ENCODE results near the gene MORN5. TPM values are rescaled to one million over a fixed set of nuclear protein-coding genes. Genes with fewer than 3 reads are reported as not detected.

Gene MORN5
- total RNA-seq, 1 donor from 2014 or later = 0.82 TPM

GRCh38 chr9:122209451-122209850 is 49.7 kb downstream of the MORN5 start:
- no peak for FAIRE-seq
- DNase-seq (ENCODE audit: low spot score in 2 of 2) = no peak

GRCh38 chr9:122212473-122213004 is 52.8 kb downstream of the MORN5 start:
- FAIRE-seq = no peak
- no peak for DNase-seq (ENCODE audit: low spot score in 2 of 2)

DNA sequence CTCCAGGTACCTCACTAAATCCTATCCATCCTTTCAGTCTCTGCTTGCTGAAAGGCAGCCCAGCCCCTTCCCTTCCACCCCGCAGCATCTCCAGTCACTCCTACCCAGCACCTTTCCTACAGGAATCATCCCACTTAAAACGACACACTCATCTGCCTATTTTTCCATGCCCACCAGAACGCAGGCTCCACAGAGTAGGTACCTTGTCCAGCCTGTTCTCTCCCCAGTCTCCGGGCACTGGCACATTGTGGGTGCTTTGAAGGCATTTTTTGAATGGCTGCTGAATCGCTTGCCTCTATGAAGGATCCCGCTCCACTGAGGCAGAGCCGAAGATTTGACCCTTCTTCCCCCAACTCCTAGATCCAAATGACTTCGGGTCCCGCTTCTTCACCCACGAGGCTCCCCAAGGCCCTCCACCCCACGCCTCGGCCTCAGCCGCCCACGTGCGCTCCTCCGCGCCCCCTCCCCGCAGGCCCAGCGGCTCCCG is 53.4 kb downstream of the MORN5 start:
- DNase-seq (ENCODE audit: low spot score in 2 of 2) (peak in 1 of 2 donors; percentile 29), FAIRE-seq (no peak)

GRCh38 chr9:122213589-122214413 is 54.1 kb downstream of the MORN5 start:
- DNase-seq (ENCODE audit: low spot score in 2 of 2) = peak in 1 of 2 donors; percentile 37
- no peak for FAIRE-seq

DNA sequence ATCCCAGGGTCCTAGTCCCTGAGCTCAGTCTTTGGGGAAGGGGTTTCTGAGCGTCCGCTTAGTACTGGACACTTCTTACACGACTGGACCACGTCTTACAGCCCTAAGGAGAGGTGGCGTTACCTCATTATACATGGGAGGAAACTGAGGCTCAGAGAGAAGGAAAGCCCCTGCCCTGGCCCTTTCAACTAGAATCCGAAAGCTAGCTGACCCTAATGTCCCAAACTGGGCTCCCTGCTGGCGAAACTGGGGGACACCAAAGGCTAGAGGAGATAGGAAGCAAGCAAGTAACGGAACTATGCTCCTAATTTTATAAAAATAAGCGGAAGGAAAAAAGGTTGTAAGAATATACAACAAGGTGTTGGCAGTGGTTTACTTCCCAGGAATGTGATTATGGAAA is 54.8 kb downstream of the MORN5 start:
- no peak for FAIRE-seq
- no peak for DNase-seq (ENCODE audit: low spot score in 2 of 2)

GRCh38 chr9:122215663-122216062 is 56.0 kb downstream of the MORN5 start:
- DNase-seq (ENCODE audit: low spot score in 2 of 2) (no peak), FAIRE-seq (no peak)

- FAIRE-seq (no peak), DNase-seq (ENCODE audit: low spot score in 2 of 2) (no peak)
Measured at GRCh38 chr9:122216138-122216797, 56.6 kb downstream of the MORN5 start.

- FAIRE-seq (no peak), DNase-seq (ENCODE audit: low spot score in 2 of 2) (no peak)
Measured at GRCh38 chr9:122216798-122217418, 57.2 kb downstream of the MORN5 start.

- DNase-seq (ENCODE audit: low spot score in 2 of 2) = no peak
- FAIRE-seq = no peak
Measured at GRCh38 chr9:122217640-122218039, 57.9 kb downstream of the MORN5 start.

GRCh38 chr9:122218071-122218934 is 58.6 kb downstream of the MORN5 start:
- DNase-seq (ENCODE audit: low spot score in 2 of 2) = no peak
- no peak for FAIRE-seq

- DNase-seq (ENCODE audit: low spot score in 2 of 2) (no peak), FAIRE-seq (no peak)
Measured at GRCh38 chr9:122218935-122219855, 59.5 kb downstream of the MORN5 start.

DNA sequence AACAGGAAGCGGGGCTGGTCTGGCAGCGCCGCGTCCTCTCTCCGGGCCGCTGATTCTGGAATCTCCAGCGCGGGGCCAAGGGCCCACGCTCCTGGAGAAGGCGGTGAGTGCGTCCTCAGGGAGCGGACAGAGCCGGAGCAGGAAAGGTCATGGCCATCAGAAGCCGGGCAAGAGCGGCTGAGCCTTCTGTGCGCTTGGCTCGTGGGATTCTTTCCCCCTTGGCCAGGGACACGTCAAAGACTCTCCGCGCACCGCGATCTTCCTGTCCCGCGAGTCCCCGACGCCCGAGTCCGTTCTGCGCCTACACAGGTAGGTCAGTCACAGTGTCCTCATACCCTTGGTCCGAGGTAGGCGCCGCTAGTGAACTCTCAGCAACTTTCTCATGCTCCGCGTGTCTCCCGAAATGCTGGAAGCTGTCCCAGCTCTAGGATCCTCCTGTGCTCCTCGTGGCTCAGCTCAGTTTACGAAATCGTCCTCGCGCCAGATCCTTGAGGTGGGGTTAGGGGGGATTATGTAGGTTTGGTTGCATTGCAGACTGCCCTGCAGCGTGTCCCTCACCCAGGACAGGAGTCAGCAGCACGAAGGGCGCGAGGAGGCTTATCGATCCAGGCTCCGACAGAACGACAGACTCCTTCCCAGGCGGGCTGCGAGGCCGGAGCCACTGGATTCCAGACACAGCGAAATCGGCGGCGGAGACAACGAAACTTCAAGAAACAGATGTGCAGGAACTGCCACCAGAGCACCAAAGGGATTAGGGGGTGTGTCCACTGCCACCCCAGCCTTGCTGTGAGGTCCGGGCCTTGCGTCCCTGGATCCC is 60.4 kb downstream of the MORN5 start:
- DNase-seq (ENCODE audit: low spot score in 2 of 2) (no peak), FAIRE-seq (no peak)

- FAIRE-seq (no peak), DNase-seq (ENCODE audit: low spot score in 2 of 2) (no peak)
Measured at GRCh38 chr9:122220673-122221182, 61.0 kb downstream of the MORN5 start.

- DNase-seq (ENCODE audit: low spot score in 2 of 2) (peak in 1 of 2 donors; percentile 37), FAIRE-seq (no peak)
Measured at GRCh38 chr9:122221183-122221811, 61.6 kb downstream of the MORN5 start.

GRCh38 chr9:122222791-122223190 is 63.1 kb downstream of the MORN5 start:
- DNase-seq (ENCODE audit: low spot score in 2 of 2) (no peak), FAIRE-seq (no peak)

DNA sequence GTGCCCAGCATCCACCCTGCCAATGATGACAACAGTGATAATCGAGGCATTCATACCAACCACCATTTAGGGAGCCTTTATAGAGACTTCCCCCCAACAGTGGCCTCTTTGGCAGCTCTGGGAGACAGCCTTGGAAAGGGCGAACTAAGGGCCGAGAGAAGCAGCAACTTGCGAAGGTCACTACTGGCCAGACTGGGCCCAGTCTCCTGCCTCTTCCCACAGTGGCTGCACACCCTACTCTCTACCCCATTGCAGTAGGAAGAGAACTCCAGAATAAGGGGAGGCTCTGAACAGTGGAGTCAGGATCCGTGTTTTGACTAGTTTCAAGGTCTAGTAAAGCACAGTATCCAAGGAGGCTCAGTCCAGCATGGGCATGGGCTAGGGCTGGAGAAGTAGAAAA is 63.7 kb downstream of the MORN5 start:
- FAIRE-seq = no peak

GRCh38 chr9:122225312-122226141 is 65.8 kb downstream of the MORN5 start:
- DNase-seq (ENCODE audit: low spot score in 2 of 2) (peak in 1 of 2 donors; percentile 26), FAIRE-seq (no peak)

More for the DNA sequence above, 63.7 kb downstream of the MORN5 start:
- no peak for DNase-seq (ENCODE audit: low spot score in 2 of 2)

Measured in frontal cortex (tissue), 4 donors.